ENCODE measurements around the gene MSI2. TPM values are rescaled to one million over a fixed set of nuclear protein-coding genes. Genes with fewer than 3 reads are reported as not detected.

Gene MSI2
- polyA plus RNA-seq, 12 donors, result 24.1 to 40.3 (median 34.1) TPM; not detected in 1

- peak; percentile 38 for DNase-seq
These were observed 13.1 kb upstream of the MSI2 start for GRCh38 chr17:57243171-57243622.

DNA sequence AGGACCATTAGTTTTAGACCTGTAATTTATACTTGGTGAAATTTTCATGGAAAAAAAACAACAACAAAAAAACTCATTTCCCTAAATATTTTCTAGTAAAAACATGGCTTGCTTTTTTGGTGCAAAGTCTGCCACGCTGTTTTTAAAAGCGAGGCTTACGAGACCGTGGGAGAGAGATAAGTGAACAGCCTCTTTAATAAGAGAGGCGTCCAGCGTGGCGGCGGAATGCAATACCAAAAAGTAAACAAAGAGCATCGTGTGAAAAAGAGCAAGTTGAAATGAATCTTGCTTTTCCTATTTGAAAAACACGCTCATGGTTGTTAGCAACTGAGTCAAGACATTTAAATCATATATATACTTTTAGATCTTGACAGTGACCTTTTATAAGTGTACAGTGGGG is 10.5 kb upstream of the MSI2 start:
- DNase-seq, result no peak

DNA sequence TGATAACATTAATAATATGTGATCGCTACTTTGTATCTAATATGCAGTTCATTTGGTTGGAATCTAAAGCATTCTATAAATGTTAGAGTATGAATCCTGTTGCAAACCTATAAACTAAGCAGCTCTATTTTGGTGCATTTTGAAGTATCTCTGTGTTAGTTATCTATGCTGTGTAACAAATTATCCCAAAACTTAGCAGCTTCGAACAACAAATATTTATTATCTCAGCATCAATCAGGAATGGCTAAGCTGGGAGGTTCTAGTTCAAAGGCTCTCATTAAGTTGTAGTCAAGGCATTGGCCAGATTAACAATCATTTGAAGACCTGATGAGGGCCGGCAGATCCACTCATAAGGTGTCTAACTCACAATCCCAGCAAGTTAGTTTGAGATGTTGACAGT is 10.1 kb upstream of the MSI2 start:
- DNase-seq, result no peak

- no peak for DNase-seq
These were observed 9.1 kb upstream of the MSI2 start for GRCh38 chr17:57247261-57247660.

DNA sequence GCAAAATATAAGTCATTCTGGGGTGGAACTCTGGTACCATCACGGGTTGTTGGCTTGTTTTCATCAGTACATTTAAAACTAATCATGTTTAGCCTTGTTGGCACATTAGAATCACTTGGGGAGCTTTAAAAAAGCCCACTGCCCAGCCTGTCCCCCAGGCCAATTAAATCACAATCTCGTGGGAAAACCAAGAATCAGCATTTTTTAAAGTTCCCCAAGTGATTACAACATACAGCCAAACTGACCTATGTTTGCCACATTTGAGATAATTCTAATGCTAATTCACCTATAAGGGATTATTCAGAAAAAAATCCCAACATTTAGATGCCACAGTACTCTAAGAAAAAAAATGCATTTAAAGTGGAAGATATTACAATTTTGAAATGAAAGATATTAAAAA is 8.4 kb upstream of the MSI2 start:
- no peak for DNase-seq

- DNase-seq, result no peak
These were observed 6.8 kb upstream of the MSI2 start for GRCh38 chr17:57249520-57249919.

DNA sequence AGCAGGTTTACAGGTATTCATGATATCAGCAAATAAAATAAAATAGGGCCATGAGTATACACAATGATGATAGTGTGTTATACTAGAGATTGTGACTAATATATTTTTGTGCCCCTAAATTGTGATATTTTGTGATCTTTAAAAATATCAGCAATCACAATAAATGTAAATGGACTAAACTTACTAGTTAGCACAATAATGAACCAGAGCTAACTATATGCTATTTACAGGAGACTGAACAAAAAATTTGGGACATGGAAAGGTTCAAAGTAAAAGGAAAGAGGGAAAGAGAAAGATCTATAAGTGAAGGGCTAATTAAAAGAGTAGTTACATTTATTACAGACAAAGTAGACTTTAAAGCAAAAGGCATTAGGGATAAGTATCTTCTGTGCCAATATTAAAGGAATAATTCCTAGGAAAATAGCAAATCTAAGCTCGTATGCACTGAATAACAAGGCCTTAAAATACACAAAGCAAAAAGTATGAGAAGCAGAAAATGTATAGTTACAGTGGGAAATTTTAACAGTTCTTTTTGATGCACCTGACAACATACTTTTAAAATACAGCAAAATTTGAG is 5.0 kb upstream of the MSI2 start:
- DNase-seq, result no peak

DNA sequence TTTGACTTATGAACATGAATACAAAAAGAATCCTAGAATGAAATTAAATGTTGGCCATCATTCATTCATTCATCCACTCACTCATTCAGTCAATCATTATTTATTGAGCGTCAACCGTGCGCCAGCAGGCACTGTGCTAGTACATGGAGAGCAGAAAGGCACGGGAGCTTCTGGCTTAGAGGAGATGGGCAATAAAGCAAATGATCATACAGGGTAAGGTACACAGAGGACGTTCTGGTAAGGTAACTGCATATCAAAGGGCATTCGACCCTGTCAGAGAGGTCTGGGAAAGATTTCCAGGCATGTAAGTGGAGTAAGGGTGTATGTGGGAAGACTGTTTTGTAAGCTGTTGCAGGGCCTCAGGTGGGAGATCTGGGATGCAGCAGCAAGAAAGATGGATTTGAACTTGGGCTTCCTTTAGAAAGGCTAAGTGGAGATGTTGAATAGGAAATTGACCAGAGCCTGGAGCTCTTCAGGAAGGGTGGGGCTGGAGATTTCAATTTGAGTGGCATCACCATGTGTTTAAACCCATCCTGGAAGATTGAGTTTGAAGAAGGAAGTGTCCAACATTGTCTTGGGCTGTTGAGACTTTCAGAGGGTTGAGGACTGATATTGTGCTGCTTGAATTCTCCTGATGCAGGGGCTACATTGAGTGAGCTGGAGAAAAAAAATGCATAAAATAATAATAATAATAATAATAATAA is 2.8 kb upstream of the MSI2 start:
- DNase-seq, result no peak

- DNase-seq, result no peak
These were observed 1.0 kb upstream of the MSI2 start for GRCh38 chr17:57255182-57255775.

GRCh38 chr17:57256708-57257112 is 387 bp downstream of the MSI2 start:
- DNase-seq, result no peak

DNA sequence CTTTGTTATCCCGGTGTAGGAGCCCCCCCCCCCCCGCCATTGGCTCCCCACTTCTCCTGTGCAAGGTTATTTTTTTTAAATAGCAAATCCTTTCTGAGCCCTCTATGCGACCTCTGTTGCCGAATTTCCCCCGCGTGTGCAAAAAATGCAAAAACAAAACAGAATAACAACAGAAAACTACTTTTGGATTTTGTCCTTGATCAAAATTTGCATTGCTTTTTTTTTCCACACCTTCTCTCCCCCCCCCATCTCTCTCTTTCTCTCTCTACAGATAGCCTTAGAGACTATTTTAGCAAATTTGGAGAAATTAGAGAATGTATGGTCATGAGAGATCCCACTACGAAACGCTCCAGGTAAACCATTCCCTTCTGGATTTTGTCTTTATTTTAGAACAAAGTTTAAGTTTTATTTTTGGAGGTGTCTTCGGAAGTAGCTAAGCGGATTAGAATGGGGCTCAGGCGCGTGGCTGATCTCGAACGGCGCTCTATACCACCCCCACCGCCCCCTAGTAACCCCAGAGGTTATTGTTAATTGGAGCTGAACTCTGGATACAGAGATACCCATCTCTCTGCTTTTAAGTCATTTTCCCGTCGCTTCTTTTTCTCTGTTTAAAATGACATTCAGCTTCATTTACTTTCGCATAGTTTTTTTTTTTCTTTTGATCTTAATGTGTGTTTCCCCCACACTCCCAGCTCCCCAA is 1.0 kb downstream of the MSI2 start:
- no peak for DNase-seq

- no peak for DNase-seq
These were observed 1.9 kb downstream of the MSI2 start for GRCh38 chr17:57257895-57258851.

GRCh38 chr17:57259306-57259705 is 3.0 kb downstream of the MSI2 start:
- DNase-seq, result no peak

- no peak for DNase-seq
These were observed 3.5 kb downstream of the MSI2 start for GRCh38 chr17:57259817-57260216.

GRCh38 chr17:57260325-57261083 is 4.2 kb downstream of the MSI2 start:
- no peak for DNase-seq

- no peak for DNase-seq
These were observed 4.8 kb downstream of the MSI2 start for GRCh38 chr17:57261084-57261461.

GRCh38 chr17:57262557-57262956 is 6.2 kb downstream of the MSI2 start:
- DNase-seq, result no peak

- DNase-seq, result no peak
These were observed 7.9 kb downstream of the MSI2 start for GRCh38 chr17:57264250-57264649.

DNA sequence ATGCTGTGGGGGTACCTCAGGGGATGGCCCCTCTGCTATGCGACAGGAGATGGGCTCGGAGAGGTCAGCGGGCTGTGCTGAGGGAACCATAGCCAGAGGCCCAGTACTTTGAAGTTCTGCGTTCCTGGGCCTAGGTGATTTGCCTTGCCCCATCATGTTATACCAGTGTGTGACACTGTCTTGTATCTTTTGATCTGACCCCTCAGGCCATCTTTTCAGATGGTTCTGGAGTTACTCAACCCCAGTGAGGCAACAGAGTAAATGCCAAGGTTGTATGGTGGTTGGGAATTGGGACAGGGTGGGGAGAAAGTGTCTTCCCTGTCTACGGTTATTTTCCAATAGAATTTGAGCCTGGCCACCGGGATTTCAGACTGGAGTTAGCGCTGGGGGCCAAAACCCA is 8.5 kb downstream of the MSI2 start:
- no peak for DNase-seq

GRCh38 chr17:57266902-57267311 is 10.6 kb downstream of the MSI2 start:
- DNase-seq, result no peak

GRCh38 chr17:57268181-57268580 is 11.9 kb downstream of the MSI2 start:
- no peak for DNase-seq

All from muscle of arm (tissue), 12 donors.